ENCODE results near the gene IL6ST.
"Not testable (repeated sequence)": the region's sequence is repeated elsewhere in the genome, so short reads cannot be mapped to it uniquely, and the experiment has no call there.

Gene IL6ST

DNA sequence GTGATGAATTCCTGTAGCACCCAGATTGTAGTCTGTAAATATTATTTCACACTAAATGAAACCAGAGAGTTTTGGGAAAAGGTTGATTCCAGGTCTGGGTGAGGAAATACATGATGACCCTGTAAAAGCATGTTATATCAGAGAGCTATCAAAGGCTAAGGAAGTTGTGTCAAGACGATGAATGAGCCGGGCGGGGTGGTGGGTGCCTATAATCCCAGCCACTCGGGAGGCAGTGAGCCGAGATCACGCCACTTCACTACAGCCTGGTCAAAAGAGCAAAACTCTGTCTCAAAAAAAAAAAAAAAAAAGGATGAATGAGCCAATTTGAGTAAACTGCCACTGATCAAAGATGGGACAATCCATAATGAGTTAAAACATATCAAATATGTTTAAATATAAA lies 29.2 kb downstream of the IL6ST start:
- no peak overlapping the region for H3K4me3 ChIP-seq (ENCODE audit: control insufficient read depth, low read depth, low read length)
- no peak for DNase-seq (ENCODE audit: low read depth)
- no peak for TF ChIP-seq CTCF (IDR thresholded peaks at IDR 0.05; ENCODE audit: control insufficient read depth, insufficient read depth, low read depth, low read length, missing control alignments)

DNA sequence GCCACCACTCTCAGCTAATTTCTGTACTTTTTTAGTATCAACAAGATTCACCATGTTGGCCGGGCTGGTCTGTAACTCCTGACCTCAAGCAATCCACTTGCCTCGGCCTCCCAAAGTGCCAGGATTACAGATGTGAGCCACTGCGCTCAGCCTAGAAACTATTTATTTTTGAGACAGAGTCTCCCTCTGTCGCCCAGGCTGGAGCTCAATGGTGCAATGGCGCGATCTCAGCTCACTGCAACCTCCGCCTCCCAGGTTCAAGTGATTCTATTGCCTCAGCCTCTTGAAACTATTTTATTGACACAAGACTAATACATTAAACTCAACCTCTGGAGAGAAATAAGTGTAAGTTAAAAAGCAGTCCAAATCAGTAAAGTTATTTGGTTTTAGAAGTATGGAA lies 34.0 kb downstream of the IL6ST start:
- DNase-seq (ENCODE audit: low read depth) = no peak
- no peak overlapping the region for H3K4me3 ChIP-seq (ENCODE audit: control insufficient read depth, low read depth, low read length)
- no peak for TF ChIP-seq CTCF (IDR thresholded peaks at IDR 0.05; ENCODE audit: control insufficient read depth, insufficient read depth, low read depth, low read length, missing control alignments)

DNA sequence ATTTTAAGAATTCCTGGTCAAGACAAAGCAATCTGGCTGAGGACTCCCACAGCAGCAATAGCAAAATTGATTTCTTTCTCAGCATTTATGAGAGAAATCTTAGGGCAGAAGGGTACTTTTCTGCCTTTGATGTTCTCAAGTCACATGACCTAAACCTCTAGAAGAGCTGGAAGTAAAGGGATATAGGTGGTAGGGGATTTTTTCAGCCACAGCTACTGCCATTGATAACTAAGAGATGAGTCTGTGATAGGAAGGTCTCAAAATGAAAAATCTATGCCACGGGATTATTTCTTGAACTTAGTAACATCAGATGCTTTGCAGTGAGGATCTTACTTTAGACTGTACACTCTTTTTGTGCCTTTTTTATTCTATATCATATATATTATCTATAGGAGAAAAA lies 35.6 kb downstream of the IL6ST start:
- no peak for TF ChIP-seq CTCF (IDR thresholded peaks at IDR 0.05; ENCODE audit: control insufficient read depth, insufficient read depth, low read depth, low read length, missing control alignments)
- no peak overlapping the region for H3K4me3 ChIP-seq (ENCODE audit: control insufficient read depth, low read depth, low read length)
- DNase-seq (ENCODE audit: low read depth) = no peak

DNA sequence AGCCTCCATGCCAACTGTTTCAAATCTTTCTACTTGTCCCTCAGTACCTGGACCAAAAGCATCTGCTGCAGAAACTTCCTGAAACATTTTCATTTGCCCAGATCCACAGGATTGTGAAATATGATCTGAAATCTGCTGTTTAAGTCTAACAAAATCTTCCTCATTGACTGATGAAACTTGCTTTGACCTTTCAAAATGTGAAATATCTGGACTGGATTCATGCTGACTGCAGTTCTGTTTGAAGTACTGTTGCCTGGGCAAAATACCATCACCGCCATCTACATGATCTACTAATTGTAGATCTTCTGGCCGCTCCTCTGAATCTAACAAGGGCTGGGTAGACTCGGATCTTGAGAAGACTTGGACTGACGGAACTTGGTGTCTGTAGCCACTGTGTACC lies 53.6 kb downstream of the IL6ST start:
- not testable (repeated sequence) for DNase-seq (ENCODE audit: low read depth); H3K4me3 ChIP-seq (ENCODE audit: control insufficient read depth, low read depth, low read length)

GRCh38 chr5:55937598-55937997 lies 57.2 kb downstream of the IL6ST start:
- H3K4me3 ChIP-seq (ENCODE audit: control insufficient read depth, low read depth, low read length); DNase-seq (ENCODE audit: low read depth): not testable (repeated sequence)

DNA sequence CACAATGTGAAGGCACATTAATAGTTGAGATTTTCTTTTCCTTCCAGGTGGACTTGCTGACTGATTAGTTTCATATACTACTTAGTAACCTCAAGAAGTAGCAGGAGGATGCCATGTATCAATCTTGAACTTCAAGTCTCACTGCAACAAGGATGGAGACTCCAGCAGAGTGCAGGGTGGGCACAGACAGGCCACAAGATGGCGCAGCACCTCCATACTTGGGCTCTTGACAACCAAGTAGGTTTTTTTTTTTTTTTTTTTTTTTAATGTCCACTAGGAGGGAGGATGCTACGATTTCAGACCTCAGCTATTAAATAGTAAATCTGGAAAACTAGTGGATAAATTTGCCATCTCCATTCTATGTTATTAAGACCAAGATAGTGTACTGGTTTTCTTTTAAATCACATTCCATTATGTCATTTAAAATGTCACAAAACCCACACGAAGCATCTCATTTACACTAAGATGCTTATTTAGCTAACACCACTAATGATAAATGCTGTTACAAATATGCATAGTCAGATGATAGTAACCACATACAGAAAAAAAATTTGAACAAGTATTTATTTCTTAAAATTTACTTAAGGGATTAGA lies 58.6 kb downstream of the IL6ST start:
- no peak overlapping the region for H3K4me3 ChIP-seq (ENCODE audit: control insufficient read depth, low read depth, low read length)
- peak; percentile 60 for DNase-seq (ENCODE audit: low read depth)
- peak; percentile 93 for TF ChIP-seq CTCF (IDR thresholded peaks at IDR 0.05; ENCODE audit: control insufficient read depth, insufficient read depth, low read depth, low read length, missing control alignments)

GRCh38 chr5:55935371-55935770 lies 59.4 kb downstream of the IL6ST start:
- DNase-seq (ENCODE audit: low read depth) = no peak
- no peak for TF ChIP-seq CTCF (IDR thresholded peaks at IDR 0.05; ENCODE audit: control insufficient read depth, insufficient read depth, low read depth, low read length, missing control alignments)
- H3K4me3 ChIP-seq (ENCODE audit: control insufficient read depth, low read depth, low read length) = no peak overlapping the region

- H3K4me3 ChIP-seq (ENCODE audit: control insufficient read depth, low read depth, low read length) = no peak overlapping the region
- no peak for TF ChIP-seq CTCF (IDR thresholded peaks at IDR 0.05; ENCODE audit: control insufficient read depth, insufficient read depth, low read depth, low read length, missing control alignments)
- no peak for DNase-seq (ENCODE audit: low read depth)
These were observed 60.0 kb downstream of the IL6ST start for GRCh38 chr5:55934720-55935119.

Measured in AG09309 (cell line).